ENCODE measurements around the gene FBN3.

DNA sequence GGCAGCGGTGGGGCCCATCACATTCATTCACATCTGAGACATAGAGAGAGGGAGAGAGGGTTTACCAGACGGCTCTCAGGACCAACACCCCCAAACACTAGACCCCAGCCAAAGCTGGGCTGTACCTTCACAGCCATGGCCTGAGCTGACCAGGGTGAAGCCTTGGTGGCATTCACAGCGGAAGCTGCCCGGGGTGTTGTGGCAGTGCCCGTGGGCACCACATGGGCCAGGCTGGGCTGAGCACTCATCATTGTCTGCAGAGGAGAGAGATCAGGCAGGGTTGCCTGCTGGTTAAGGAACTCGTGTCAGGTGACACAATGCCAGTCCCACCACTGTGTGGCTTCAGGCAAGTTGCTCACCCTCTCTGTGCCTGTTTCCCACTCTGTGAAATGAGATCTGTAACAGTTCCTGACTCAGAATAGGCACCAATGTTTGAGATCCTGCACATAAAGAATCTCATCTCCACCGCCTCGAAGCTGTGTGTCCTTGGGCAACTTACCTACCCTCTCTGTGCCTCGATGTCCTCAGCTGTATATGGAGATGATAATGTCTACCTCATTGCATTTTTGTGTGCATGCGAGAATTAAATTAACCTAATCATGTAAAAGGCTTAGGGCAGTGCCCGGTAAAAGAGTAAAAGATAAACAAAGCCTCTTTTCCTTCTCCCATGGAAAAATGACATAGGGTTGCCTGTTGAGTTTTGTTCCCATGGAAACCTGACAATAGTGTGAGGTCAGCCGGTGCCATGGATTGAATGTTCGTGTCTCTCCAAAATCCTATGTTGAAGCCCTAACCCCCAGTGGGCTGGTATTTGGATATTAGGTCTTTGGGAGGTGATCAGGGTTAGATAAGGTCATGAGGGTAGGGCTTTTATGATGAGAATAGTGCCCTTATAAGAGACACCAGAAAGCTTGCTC, 74.0 kb downstream of the FBN3 start:
- TF ChIP-seq, protein P1, sequence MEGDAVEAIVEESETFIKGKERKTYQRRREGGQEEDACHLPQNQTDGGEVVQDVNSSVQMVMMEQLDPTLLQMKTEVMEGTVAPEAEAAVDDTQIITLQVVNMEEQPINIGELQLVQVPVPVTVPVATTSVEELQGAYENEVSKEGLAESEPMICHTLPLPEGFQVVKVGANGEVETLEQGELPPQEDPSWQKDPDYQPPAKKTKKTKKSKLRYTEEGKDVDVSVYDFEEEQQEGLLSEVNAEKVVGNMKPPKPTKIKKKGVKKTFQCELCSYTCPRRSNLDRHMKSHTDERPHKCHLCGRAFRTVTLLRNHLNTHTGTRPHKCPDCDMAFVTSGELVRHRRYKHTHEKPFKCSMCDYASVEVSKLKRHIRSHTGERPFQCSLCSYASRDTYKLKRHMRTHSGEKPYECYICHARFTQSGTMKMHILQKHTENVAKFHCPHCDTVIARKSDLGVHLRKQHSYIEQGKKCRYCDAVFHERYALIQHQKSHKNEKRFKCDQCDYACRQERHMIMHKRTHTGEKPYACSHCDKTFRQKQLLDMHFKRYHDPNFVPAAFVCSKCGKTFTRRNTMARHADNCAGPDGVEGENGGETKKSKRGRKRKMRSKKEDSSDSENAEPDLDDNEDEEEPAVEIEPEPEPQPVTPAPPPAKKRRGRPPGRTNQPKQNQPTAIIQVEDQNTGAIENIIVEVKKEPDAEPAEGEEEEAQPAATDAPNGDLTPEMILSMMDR (IDR thresholded peaks at IDR 0.05): no peak
- no peak for TF ChIP-seq POLR2A (IDR thresholded peaks at IDR 0.05)
